SK-N-SH (cell line): ENCODE results near the gene ESRP2. TPM values are rescaled to one million over a fixed set of nuclear protein-coding genes. Genes with fewer than 3 reads are reported as not detected.
A peak's percentile ranks its signal among the peaks of the same experiment; 100 is the strongest.

Experiments
- CTCF ChIA-PET: fragments of 300-600, 350-600 bp; formaldehyde crosslinking; extraction: SDS; loops from one replicate; lab custom pipeline; 2021; lab: Yijun Ruan, JAX
- POLR2A ChIA-PET: fragments of 350-600 bp; sonication (Branson Sonifier 250); formaldehyde crosslinking; extraction: SDS; loops from one replicate; lab custom pipeline; 2020; ENCODE audit warnings: antibody characterized with exemption, inconsistent platforms; lab: Yijun Ruan, JAX
- DNase-seq: peaks from one replicate; pipeline ENCODE4 v3.0.0; 2012
- H2AFZ ChIP-seq: fragments of 200-600 bp; sonication (generic); 2 replicates; pipeline ENCODE4 v1.8.1; 2016; ENCODE audit warnings: antibody characterized with exemption, mild to moderate bottlenecking, low read depth
- H3F3A ChIP-seq: fragments of 200-600 bp; sonication (generic); replicated peaks from 2 replicates; pipeline ENCODE3; 2016; ENCODE audit warnings: antibody characterized with exemption, mild to moderate bottlenecking; ENCODE audit not compliant: insufficient read depth
- H3K27ac ChIP-seq, 2 experiments: fragments of 200-500 bp in 1 of 2; fragments of 200-600 bp in 1 of 2; sonication (Bioruptor generic) in 1 of 2; sonication (generic), shearing (Covaris generic) in 1 of 2; 2 replicates each; pipeline versions ENCODE4 v1.5.1 to v1.6.1; 2014 to 2016; ENCODE audit warnings: low read depth in 2 of 2, inconsistent platforms in 1 of 2, low read length in 1 of 2, mild to moderate bottlenecking in 1 of 2, mixed read lengths in 1 of 2
- H3K27me3 ChIP-seq: fragments of 200-600 bp; sonication (generic), shearing (Covaris generic); 2 replicates; pipeline ENCODE4 v1.6.1; 2016; ENCODE audit warnings: mixed run types; ENCODE audit not compliant: insufficient read depth
- H3K36me3 ChIP-seq, 2 experiments: fragments of 200-500 bp in 1 of 2; fragments of 200-600 bp in 1 of 2; sonication (Bioruptor generic) in 1 of 2; sonication (generic) in 1 of 2; replicated peaks in 1 of 2; 2 replicates each; pipeline versions ENCODE3 to v1.5.1; 2014 to 2016; ENCODE audit warnings: low read length in 1 of 2, mild to moderate bottlenecking in 1 of 2; ENCODE audit not compliant: insufficient read depth in 2 of 2, control insufficient read depth in 1 of 2
- H3K4me1 ChIP-seq, 2 experiments: fragments of 200-500 bp in 1 of 2; fragments of 200-600 bp in 1 of 2; sonication (Bioruptor generic) in 1 of 2; sonication (generic), shearing (Covaris generic) in 1 of 2; 2 replicates each; pipeline versions ENCODE4 v1.5.1 to v1.6.1; 2014 to 2016; ENCODE audit warnings: low read depth in 1 of 2, low read length in 1 of 2, mixed run types in 1 of 2; ENCODE audit not compliant: insufficient read depth in 2 of 2, control insufficient read depth in 1 of 2
- H3K4me2 ChIP-seq: fragments of 200-600 bp; sonication (generic), shearing (Covaris generic); 2 replicates; pipeline ENCODE4 v1.6.1; 2017; ENCODE audit warnings: mixed run types
- H3K4me3 ChIP-seq, 2 experiments: fragments of 200-500 bp in 1 of 2; fragments of 200-600 bp in 1 of 2; sonication (Bioruptor generic) in 1 of 2; sonication (generic), shearing (Covaris generic) in 1 of 2; 2 replicates each; pipeline versions ENCODE4 v1.5.1 to v1.8.1; 2014 to 2016; ENCODE audit warnings: low read depth in 2 of 2, inconsistent platforms in 1 of 2, low read length in 1 of 2, mild to moderate bottlenecking in 1 of 2, mixed read lengths in 1 of 2, moderate library complexity in 1 of 2
- H3K79me2 ChIP-seq: fragments of 200-600 bp; sonication (generic); 2 replicates; pipeline ENCODE4 v1.8.1; 2017; ENCODE audit warnings: mild to moderate bottlenecking; ENCODE audit not compliant: insufficient read depth
- H3K9ac ChIP-seq: fragments of 200-600 bp; sonication (generic); 2 replicates; pipeline ENCODE4 v1.6.1; 2017; ENCODE audit warnings: mixed run types
- H3K9me2 ChIP-seq: fragments of 200-600 bp; sonication (generic); 2 replicates; pipeline ENCODE4 v1.6.1; 2017; ENCODE audit warnings: mixed run types
- H3K9me3 ChIP-seq: fragments of 200-600 bp; sonication (generic); 2 replicates; pipeline ENCODE4 v1.6.1; 2017; ENCODE audit warnings: mixed run types, mild to moderate bottlenecking, moderate library complexity
- H4K20me1 ChIP-seq: fragments of 200-600 bp; sonication (generic); 2 replicates; pipeline ENCODE4 v1.6.1; 2017; ENCODE audit warnings: mild to moderate bottlenecking, mixed run types; ENCODE audit not compliant: insufficient read depth
- CTCF ChIP-seq: fragments of 200-600 bp; sonication (generic); IDR thresholded peaks from 2 replicates; pipeline ENCODE4 v1.6.1; 2017; ENCODE audit warnings: antibody characterized with exemption, mild to moderate bottlenecking, moderate library complexity
- EZH2phosphoT487 ChIP-seq: fragments of 200-600 bp; sonication (generic); IDR thresholded peaks from 2 replicates; pipeline ENCODE4 v1.6.1; 2017; ENCODE audit warnings: low read depth, mixed run types, mild to moderate bottlenecking, antibody characterized with exemption, moderate library complexity, borderline replicate concordance
- GATA2 ChIP-seq: sonication (generic); formaldehyde crosslinking; IDR thresholded peaks from 2 replicates; pipeline ENCODE4 v1.5.0; 2020; ENCODE audit warnings: mild to moderate bottlenecking, missing genetic modification reagents
- JUND ChIP-seq: IDR thresholded peaks from 2 replicates; pipeline ENCODE4 v1.4.0; 2012
- MXI1 ChIP-seq: IDR thresholded peaks from 2 replicates; pipeline ENCODE4 v1.6.1; 2012; ENCODE audit warnings: mild to moderate bottlenecking, low read depth, low read length, improper control_type of control experiment
- RFX5 ChIP-seq: IDR thresholded peaks from 2 replicates; pipeline ENCODE4 v1.6.1; 2012; ENCODE audit warnings: mild to moderate bottlenecking, improper control_type of control experiment, low read length
- RXRA ChIP-seq: IDR thresholded peaks from 2 replicates; pipeline ENCODE4 v1.4.0; 2012; ENCODE audit warnings: low read depth, mild to moderate bottlenecking, borderline replicate concordance
- ZBTB33 ChIP-seq: IDR thresholded peaks from 2 replicates; pipeline ENCODE4 v1.4.0; 2012; ENCODE audit warnings: low read depth, borderline replicate concordance
- WGBS: methylation state at CpG from one replicate; pipeline ENCODE4 v1.1.6; 2017; ENCODE audit warnings: low lambda C conversion rate; 5-methylcytosine and 5-hydroxymethylcytosine counted together
- polyA plus RNA-seq, 3 experiments: library from polyadenylated mRNA; depleted of rRNA; stranded (reverse); fragments of >200 nt; gene quantifications; 2 replicates each; pipeline ENCODE4 v1.2.3, GENCODE V29; 2012

The ESRP2 gene
- polyA plus RNA-seq, 1 of the 3 experiments (the other 2 are of a cell fraction) = 0.07 TPM

- ChIA-PET POLR2A (no interaction called here), CTCF (interaction anchor here (0.9 to 9.0 kb wide), 3 partner anchors 10 to 18 kb away, joined by 3 to 92 read pairs (median 3); partner anchors contain the start of gene SLC7A6)
- Histone ChIP-seq H3F3A (no peaks in the 10 kb centered on the region), H3K36me3 (peaks cover 0 to 5% of the 10 kb centered on the region in 2 experiments), H3K27ac (no peak overlapping the region), H3K9me2 (no peaks in the 10 kb centered on the region), H3K9ac (no peak overlapping the region), H3K79me2 (peaks cover 13% of the 10 kb centered on the region), H3K4me2 (peak overlapping the region; percentile 92; the same call in 1 of the 2 replicates), H3K4me3 (no peak overlapping the region)
- WGBS = 84% methylated on average over 3 of the region's 4 CpGs
- DNase-seq = no peak
- TF ChIP-seq GATA2 (CRISPR knock-in tag) = no peak
- TF ChIP-seq CTCF = no peak
- no peak for TF ChIP-seq ZBTB33
- TF ChIP-seq RXRA = no peak
- TF ChIP-seq EZH2phosphoT487 = no peak
- TF ChIP-seq MXI1 = no peak
- TF ChIP-seq, all 33 proteins: peak for 0
- no peaks in the 10 kb centered on the region for H3K27me3 ChIP-seq
- no peaks in the 10 kb centered on the region for H3K9me3 ChIP-seq
- peaks cover 7 to 15% of the 10 kb centered on the region in 2 experiments; a peak in 2 of 4 replicates for H3K4me1 ChIP-seq
- no peaks in the 10 kb centered on the region for H4K20me1 ChIP-seq
- no peak overlapping the region for H2AFZ ChIP-seq
These were observed 12.0 kb upstream of the ESRP2 start for GRCh38 chr16:68247932-68248331.

- TF ChIP-seq JUND (no peak), RFX5 (no peak)
- Histone ChIP-seq H3K27me3 (no peaks in the 10 kb centered on the region), H4K20me1 (no peaks in the 10 kb centered on the region), H3K9me3 (no peaks in the 10 kb centered on the region), H3K79me2 (peaks cover 13% of the 10 kb centered on the region), H3K27ac (no peak overlapping the region), H3F3A (no peaks in the 10 kb centered on the region), H3K36me3 (peaks cover 0 to 5% of the 10 kb centered on the region in 2 experiments), H3K4me3 (no peak overlapping the region), H3K4me2 (peak overlapping the region; percentile 92; the same call in 1 of the 2 replicates), H3K9me2 (no peaks in the 10 kb centered on the region), H2AFZ (no peak overlapping the region), H3K4me1 (peaks cover 7 to 15% of the 10 kb centered on the region in 2 experiments; a peak in 2 of 4 replicates), H3K9ac (no peak overlapping the region)
- ChIA-PET POLR2A (no interaction called here), CTCF (interaction anchor here (3.3 to 9.0 kb wide), 2 partner anchors 15 to 16 kb away, joined by 22 to 92 read pairs; partner anchors contain the start of gene SLC7A6)
- WGBS = 100% methylated on average over 1 of the region's 4 CpGs
- DNase-seq = no peak
These were observed 11.5 kb upstream of the ESRP2 start for GRCh38 chr16:68247400-68247799.
